Activated T-cell treated with anti-CD3 and anti-CD28 coated beads for 48 hours (primary cell): Measurements from ENCODE around the gene MTF1.
"Not testable (repeated sequence)": the region's sequence is repeated elsewhere in the genome, so short reads cannot be mapped to it uniquely, and the experiment has no call there.

Source experiments
- DNase-seq: peaks from one replicate; pipeline ENCODE4 v3.0.0-alpha.2; 2020; ENCODE audit warnings: low read depth

Gene MTF1

DNA sequence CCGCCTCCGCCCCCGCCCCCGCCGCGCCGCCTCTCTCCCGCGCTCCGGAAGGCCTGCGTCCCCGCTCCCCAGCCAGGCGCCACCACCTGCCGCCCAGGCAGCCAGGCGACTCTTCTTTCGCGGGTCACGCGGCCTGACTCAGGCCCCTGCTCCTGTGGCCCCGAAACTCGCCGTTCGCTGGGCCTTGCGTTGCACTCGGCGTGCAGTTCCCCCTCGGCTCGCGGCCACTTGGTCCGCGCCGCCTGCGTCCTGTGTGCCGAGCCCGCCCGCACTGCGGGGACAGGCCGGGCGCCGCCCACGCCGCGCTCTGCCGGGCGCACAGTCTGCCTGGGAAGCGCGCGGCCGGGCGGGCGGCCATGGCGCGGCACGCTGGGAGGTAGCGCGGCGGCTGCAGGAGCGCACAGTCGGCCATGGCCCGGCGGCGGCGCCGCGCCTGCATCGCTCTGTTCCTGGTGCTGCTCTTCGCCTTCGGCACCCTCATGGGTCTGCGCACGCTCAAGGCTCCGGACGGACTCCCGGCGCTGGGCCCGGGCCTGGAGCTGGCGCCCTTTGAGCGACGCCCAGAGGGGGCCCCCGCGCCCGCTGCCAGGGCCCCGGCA is 65.5 kb downstream of the MTF1 start, which contains the start of gene MANEAL:
MANEAL (plus strand) TSS at position 75 of the 599 bp plus-strand sequence; CDS start at position 411, 336 bp downstream.
- peak; percentile 51 for DNase-seq

- no peak for DNase-seq
These were observed 66.3 kb downstream of the MTF1 start for GRCh38 chr1:37792943-37793686.

DNA sequence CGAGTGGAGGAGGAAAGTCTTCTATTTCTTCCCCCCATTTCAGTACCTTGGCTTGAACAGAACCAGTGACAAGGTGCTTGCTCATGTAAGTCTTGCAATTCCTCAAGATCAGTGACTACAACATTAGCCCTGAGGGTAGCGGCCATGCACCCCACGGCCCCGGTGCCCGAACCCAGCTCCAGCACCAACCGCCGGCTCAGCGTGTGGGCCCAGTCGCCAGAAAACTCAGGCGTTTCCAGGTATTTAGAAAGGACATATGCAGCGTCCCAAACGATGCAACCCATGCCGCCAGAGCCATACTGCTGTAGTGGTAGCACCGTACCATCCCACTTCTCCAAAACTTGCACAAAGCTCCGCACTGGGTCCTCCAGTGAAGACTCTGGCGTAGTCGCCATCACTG is 76.9 kb downstream of the MTF1 start:
- no peak for DNase-seq

GRCh38 chr1:37778654-37779053 is 80.7 kb downstream of the MTF1 start:
- no peak for DNase-seq

DNA sequence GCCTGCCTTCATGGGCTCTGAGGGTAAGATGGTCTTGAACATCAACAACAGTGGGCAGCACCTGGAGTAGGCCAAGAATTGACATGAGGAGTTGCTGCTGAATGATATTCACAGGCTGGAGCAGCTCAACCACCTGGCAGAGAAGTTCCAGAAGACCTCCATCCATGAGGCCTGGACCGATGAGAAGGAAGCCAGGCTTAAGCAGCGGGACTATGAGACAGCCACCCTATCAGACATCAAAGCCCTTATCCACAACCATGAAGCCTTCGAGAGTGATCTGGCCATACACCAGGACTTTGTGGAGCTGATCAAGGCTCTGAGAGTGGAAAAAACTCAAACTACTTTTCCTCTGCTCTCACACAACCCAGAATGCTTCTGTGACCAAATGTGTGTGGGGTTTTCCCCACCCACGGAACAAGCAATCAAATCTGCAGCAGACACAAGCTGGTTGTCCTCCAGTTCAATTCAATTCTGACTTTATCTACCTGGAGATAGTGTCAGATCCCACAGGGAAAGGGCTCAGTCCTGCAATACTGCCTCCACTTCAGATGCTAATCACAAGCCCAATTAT is 82.4 kb downstream of the MTF1 start:
- DNase-seq = no peak

DNA sequence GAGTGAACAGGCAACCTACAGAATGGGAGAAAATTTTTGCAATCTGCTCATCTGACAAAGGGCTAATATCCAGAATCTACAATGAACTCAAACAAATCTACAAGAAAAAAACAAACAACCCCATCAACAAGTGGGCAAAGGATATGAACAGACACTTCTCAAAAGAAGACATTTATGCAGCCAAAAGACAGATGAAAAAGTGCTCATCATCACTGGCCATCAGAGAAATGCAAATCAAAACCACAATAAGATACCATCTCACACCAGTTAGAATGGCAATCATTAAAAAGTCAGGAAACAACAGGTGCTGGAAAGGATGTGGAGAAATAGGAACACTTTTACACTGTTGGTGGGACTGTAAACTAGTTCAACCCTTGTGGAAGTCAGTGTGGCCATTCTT is 88.0 kb downstream of the MTF1 start:
- DNase-seq = not testable (repeated sequence)

- DNase-seq = no peak
These were observed 91.9 kb downstream of the MTF1 start for GRCh38 chr1:37767488-37767887.

DNA sequence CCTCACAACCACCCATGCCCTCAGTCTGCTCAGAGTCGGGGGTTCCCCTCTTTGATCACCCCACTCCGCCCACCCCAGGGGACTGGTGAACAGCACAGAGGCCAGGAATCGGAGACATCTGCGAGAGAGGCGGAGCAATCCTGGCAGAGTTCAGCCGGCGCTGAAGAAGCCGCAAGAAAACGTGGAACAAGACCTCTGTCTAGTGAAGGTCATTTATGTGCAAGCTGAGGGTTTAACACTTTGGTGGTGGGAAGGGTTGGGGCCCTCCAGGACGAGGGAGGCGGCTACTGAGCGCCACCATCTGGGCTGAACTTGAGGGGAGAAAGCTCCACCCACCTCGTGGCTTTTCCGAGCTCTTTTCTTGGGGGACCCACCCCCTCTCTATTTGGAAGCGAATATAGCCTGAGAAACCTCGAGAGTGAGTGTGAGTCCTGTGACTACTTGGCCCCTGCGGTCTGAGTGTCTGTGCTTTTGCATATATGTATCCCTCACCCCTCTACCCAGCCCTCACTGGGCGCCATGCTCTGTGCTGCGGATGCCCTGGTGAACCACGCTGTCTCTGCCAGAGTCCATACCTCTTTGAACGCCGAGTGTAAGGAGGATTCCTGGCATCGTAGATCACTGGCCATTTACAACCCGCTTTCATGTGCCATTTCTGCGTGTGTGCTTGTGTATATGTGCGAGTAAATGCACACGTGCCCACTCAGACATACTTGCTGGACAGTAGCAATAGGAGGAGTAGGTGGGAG is 93.3 kb downstream of the MTF1 start:
- DNase-seq = peak; percentile 31

DNA sequence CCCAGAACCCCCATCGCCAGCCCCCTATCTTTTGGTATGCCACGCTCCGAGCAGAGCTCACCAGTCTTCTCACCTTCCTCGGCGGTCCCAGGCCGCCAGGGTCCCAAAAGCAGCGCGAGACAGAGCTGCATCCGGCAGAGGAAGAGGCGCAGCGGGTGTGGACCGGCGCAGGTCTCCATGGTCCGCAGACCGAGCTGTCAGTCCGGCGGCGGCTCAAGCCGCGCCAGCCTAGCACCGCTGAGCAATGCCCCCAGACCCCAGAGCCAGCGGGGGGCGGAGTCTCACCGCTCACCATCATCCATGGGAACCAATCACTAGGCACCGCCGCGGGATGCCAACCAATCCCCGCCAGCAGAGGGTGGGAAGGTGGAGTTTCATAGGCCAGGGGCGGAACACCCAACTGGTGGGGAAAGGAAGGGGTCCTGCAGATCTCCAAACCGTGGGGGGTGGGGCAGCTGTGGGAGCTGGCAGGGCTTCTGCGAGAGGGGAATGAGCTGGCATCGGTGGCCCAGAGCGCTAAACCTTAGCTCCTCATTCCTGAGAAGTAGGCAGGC is 94.4 kb downstream of the MTF1 start, which contains the start of gene EPHA10:
EPHA10 (minus strand) TSS at position 233 of the 554 bp plus-strand sequence; CDS start at position 179, 54 bp downstream.
- no peak for DNase-seq

DNA sequence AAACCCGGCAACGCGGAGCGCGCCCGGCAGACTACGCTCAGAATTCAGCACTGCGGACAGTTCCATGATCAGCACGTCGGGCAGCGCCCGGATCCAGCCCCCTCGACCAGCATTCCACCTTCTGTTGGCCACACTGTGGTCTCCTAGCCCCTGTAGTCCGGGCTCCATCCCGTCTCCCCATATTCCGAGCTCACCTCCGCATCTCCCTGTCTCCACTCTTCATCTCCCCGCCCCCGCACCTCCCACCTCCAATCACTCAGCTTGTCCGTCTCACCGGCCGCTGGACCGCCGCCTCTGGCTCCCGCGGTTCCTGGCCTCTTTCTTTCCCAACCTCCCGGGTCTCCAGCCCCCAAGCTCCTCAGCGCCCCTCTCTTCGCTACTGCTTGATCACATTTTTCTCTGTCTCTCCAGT is 95.0 kb downstream of the MTF1 start:
- DNase-seq = peak; percentile 43

DNA sequence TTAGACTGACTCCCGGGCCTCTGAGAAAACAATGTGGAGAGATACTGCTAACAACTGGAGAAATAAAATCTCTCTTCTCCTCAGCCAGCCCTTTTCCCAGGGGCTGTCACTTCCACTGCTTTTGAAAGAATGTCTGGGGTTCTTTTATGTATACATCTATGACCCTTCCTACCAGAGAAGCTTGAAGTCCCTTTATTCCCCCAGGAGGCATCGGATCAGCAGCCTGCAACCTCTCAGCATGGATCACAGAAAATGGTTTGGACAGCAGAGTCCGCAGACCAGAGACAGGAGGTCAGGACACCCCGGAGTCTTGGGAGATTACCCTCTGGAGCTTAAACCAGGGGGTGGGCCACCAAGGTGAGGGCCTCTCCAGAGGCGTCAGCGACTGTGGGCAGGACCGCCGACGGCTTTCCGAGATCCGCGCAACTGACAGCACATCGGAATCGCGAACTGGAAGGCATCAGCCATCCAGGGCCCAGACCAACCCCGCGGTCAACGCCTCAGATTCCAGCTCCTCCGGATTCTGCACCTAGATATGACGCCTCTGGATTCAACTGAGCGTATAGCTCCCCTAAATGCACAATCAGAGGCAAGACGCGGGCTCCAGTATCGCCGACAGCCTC is 95.5 kb downstream of the MTF1 start:
- no peak for DNase-seq

- no peak for DNase-seq
These were observed 96.9 kb downstream of the MTF1 start for GRCh38 chr1:37762516-37762915.

DNA sequence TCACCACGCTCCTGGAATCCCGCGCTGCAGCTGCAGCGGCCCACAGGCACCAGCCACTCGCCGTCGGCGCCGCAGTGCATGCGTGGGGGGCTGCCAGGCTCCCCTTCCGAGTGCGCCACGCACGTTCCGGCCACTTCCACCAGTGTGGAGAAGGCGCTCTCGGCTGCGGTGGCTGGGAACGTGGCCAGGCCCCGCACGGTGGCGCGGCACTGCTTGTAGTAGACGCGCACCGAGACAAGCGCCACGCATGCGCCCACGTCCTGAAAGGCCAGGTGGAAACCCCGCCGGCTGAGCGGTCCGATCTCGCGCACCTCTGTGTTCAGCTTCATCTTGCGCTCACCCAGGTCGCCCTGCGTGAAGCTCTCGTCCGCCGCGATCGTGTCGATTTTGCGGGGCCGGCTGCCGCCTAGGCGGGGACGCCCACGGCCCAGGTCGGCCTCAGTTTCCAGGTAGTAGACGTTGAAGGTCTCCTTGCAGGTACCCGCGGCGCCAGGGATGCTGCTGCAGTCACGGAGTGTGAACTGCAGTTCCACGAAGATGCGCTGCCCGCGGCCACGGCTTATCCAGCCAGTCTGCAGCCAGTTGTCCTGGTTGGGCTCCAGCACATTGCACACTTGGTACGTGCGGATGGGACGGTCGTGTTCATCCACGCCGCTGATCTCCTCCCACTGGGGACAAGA is 97.8 kb downstream of the MTF1 start:
- no peak for DNase-seq
